K562 (cell line): Measurements from ENCODE around the gene ARL17B. TPM values are rescaled to one million over a fixed set of nuclear protein-coding genes. Genes with fewer than 3 reads are reported as not detected.
"Not testable (repeated sequence)": the region's sequence is repeated elsewhere in the genome, so short reads cannot be mapped to it uniquely, and the experiment has no call there.

ENCODE experiments used
- ATAC-seq: fragments of 200-7000 bp; cut with Tn5 transposase; 3 replicates; pipeline ENCODE4 v1.9.1; 2020; ENCODE audit warnings: moderate library complexity
- BruUV-seq: library from RNA; stranded (reverse); fragments of 400-500 nt; replicated peaks from 2 replicates; lab custom pipeline; 2021; lab: Mats Ljungman, UMichigan
- CTCF ChIA-PET: fragments of 300-600 bp; formaldehyde crosslinking; extraction: SDS; loops from one replicate; lab custom pipeline; 2021; ENCODE audit warnings: low intra/inter-chr PET ratio; lab: Yijun Ruan, JAX
- POLR2A ChIA-PET: fragments of 300-600, 350-650 bp; sonication (Branson Sonifier 250); formaldehyde crosslinking; extraction: SDS; loops from one replicate; lab custom pipeline; 2021; ENCODE audit warnings: antibody characterized with exemption, inconsistent platforms; lab: Yijun Ruan, JAX
- DNase-seq, 4 experiments: peaks; one replicate each; pipeline versions ENCODE4 v3.0.0 to v3.0.0-alpha.2; 2011 to 2018; ENCODE audit warnings: low spot score in 3 of 4, mixed read lengths in 3 of 4; ENCODE audit errors: extremely low read depth in 1 of 4
- FAIRE-seq: peaks from 2 replicates; lab custom pipeline; 2011; peaks lifted over from hg19 to GRCh38; lab: Jason Lieb, UNC
- H2AFZ ChIP-seq: 2 replicates; pipeline ENCODE4 v1.6.0; 2011; ENCODE audit warnings: low read depth, low read length, control low read depth, inconsistent platforms
- H3K27ac ChIP-seq: fragments of 200-600 bp; 3 replicates; pipeline ENCODE4 v1.8.0; 2011; ENCODE audit warnings: low read depth, mild to moderate bottlenecking, control low read depth, inconsistent platforms, low read length, moderate library complexity, mixed read lengths; ENCODE audit errors: extremely low read depth
- H3K27me3 ChIP-seq, 2 experiments: fragments of 300-600 bp in 1 of 2; 2 replicates in 1 of 2; 3 replicates in 1 of 2; pipeline versions ENCODE4 v1.6.0 to v1.8.0; 2011; ENCODE audit warnings: inconsistent platforms in 2 of 2, low read length in 2 of 2, mild to moderate bottlenecking in 1 of 2, mixed read lengths in 1 of 2, moderate library complexity in 1 of 2; ENCODE audit not compliant: control insufficient read depth in 2 of 2, insufficient read depth in 2 of 2
- H3K36me3 ChIP-seq: fragments of 300-600 bp; 3 replicates; pipeline ENCODE4 v1.8.0; 2011; ENCODE audit warnings: mild to moderate bottlenecking, low read length, inconsistent platforms; ENCODE audit not compliant: control insufficient read depth, insufficient read depth
- H3K4me1 ChIP-seq, 2 experiments: fragments of 200-600 bp in 1 of 2; replicated peaks in 1 of 2; 2 replicates in 1 of 2; 3 replicates in 1 of 2; pipeline versions ENCODE4 v1.5.1 to v1.8.0; 2011; ENCODE audit warnings: inconsistent platforms in 2 of 2, low read length in 2 of 2, mild to moderate bottlenecking in 1 of 2, mixed read lengths in 1 of 2, moderate library complexity in 1 of 2; ENCODE audit not compliant: control insufficient read depth in 2 of 2, insufficient read depth in 2 of 2
- H3K4me2 ChIP-seq: 2 replicates; pipeline ENCODE4 v1.6.1; 2011; ENCODE audit warnings: low read length, control low read depth, inconsistent platforms, mixed read lengths; ENCODE audit not compliant: insufficient read depth
- H3K4me3 ChIP-seq: fragments of 200-600 bp; sonication (generic), shearing (Covaris generic); 2 replicates; pipeline ENCODE4 v1.5.1; 2016; ENCODE audit warnings: control low read depth, inconsistent platforms
- H3K79me2 ChIP-seq: fragments of 200-600 bp; 3 replicates; pipeline ENCODE4 v1.8.0; 2011; ENCODE audit warnings: low read length, inconsistent platforms; ENCODE audit not compliant: control insufficient read depth, insufficient read depth
- H3K9ac ChIP-seq, 2 experiments: 2 replicates each; pipeline versions ENCODE4 v1.6.0 to v1.6.1; 2011; ENCODE audit warnings: low read depth in 2 of 2, low read length in 2 of 2, control low read depth in 1 of 2, inconsistent platforms in 1 of 2, mild to moderate bottlenecking in 1 of 2, mixed read lengths in 1 of 2; ENCODE audit not compliant: insufficient read depth in 1 of 2
- H3K9me1 ChIP-seq: one replicate; pipeline ENCODE4 v1.6.0; 2011; ENCODE audit warnings: inconsistent platforms, mild to moderate bottlenecking, low read length, moderate library complexity; ENCODE audit not compliant: control insufficient read depth, insufficient read depth
- H3K9me3 ChIP-seq: replicated peaks from 2 replicates; pipeline ENCODE4 v1.5.1; 2011; ENCODE audit warnings: low read depth, low read length, inconsistent platforms; ENCODE audit not compliant: control insufficient read depth, insufficient read depth
- H4K20me1 ChIP-seq: replicated peaks from 2 replicates; pipeline ENCODE4 v1.6.1; 2011; ENCODE audit warnings: low read length, inconsistent platforms, mixed read lengths; ENCODE audit not compliant: control insufficient read depth, insufficient read depth
- ARID1B ChIP-seq: fragments of 450-650 bp; IDR thresholded peaks from 2 replicates; pipeline ENCODE4 v1.6.1; 2016; ENCODE audit warnings: antibody characterized with exemption, mild to moderate bottlenecking, inconsistent platforms
- CTCF ChIP-seq, 3 experiments: IDR thresholded peaks in 2 of 3; conservative IDR thresholded peaks in 1 of 3; 2 replicates each; pipeline ENCODE4 v1.5.1; 2011 to 2012; ENCODE audit warnings: low read length in 3 of 3, mild to moderate bottlenecking in 3 of 3, control low read depth in 2 of 3, improper control_type of control experiment in 1 of 3, inconsistent platforms in 1 of 3, low read depth in 1 of 3, mixed read lengths in 1 of 3, moderate library complexity in 1 of 3; ENCODE audit not compliant: insufficient read depth in 2 of 3
- FOSL1 ChIP-seq: fragments of 200-800 bp; sonication (Bioruptor generic); conservative IDR thresholded peaks from 2 replicates; pipeline ENCODE4 v1.6.1; 2016; ENCODE audit warnings: missing genetic modification characterization, missing compliant biosample characterization
- FOXA3 ChIP-seq, 2 experiments: fragments of 450-650 bp in 1 of 2; sonication (generic) in 1 of 2; formaldehyde crosslinking; IDR thresholded peaks in 1 of 2; conservative IDR thresholded peaks in 1 of 2; 2 replicates each; pipeline versions ENCODE4 v1.4.0 to v1.8.0; 2020 to 2022; ENCODE audit warnings: mild to moderate bottlenecking in 2 of 2, missing genetic modification reagents in 1 of 2
- FOXK2 ChIP-seq, 2 experiments: fragments of 450-650 bp; IDR thresholded peaks in 1 of 2; conservative IDR thresholded peaks in 1 of 2; 2 replicates each; pipeline ENCODE4 v1.6.1; 2016; ENCODE audit warnings: low read depth in 2 of 2, mild to moderate bottlenecking in 1 of 2
- HDAC2 ChIP-seq: fragments of 450-650 bp; IDR thresholded peaks from 2 replicates; pipeline ENCODE4 v1.6.1; 2016; ENCODE audit warnings: mild to moderate bottlenecking
- JUND ChIP-seq, 2 experiments: IDR thresholded peaks; 2 replicates in 1 of 2; 3 replicates in 1 of 2; pipeline ENCODE4 v1.6.1; 2011; ENCODE audit warnings: borderline replicate concordance in 2 of 2, low read depth in 2 of 2, low read length in 2 of 2, improper control_type of control experiment in 1 of 2, missing biosample characterization in 1 of 2, missing genetic modification characterization in 1 of 2, missing genetic modification reagents in 1 of 2
- RAD21 ChIP-seq, 2 experiments: fragments of 250-450 bp in 1 of 2; fragments of 450-650 bp in 1 of 2; sonication (Bioruptor Pico) in 1 of 2; formaldehyde crosslinking in 1 of 2; IDR thresholded peaks in 1 of 2; conservative IDR thresholded peaks in 1 of 2; 2 replicates each; pipeline versions ENCODE4 v1.4.0 to v1.8.0; 2020 to 2022; ENCODE audit warnings: mild to moderate bottlenecking in 2 of 2, moderate library complexity in 1 of 2
- SMC3 ChIP-seq: conservative IDR thresholded peaks from 2 replicates; pipeline ENCODE4 v1.6.1; 2011; ENCODE audit warnings: low read depth, low read length, improper control_type of control experiment; ENCODE audit not compliant: insufficient read depth
- SP1 ChIP-seq: sonication (generic); formaldehyde crosslinking; IDR thresholded peaks from 2 replicates; pipeline ENCODE4 v1.8.1; 2022; ENCODE audit warnings: mild to moderate bottlenecking, missing genetic modification reagents
- WGBS: fragments of 100-300 bp; shearing (Covaris generic); methylation state at CpG from one replicate; pipeline ENCODE4 v1.1.6; 2016; ENCODE audit warnings: low coverage, mixed read lengths; ENCODE audit not compliant: insufficient coverage; ENCODE audit errors: missing lambda C conversion rate; 5-methylcytosine and 5-hydroxymethylcytosine counted together
- in situ Hi-C: fragments of 300-500 bp; cut with MboI; formaldehyde crosslinking; loops from 4 replicates; pipeline ENCODE4 v1.15.0; 2018; ENCODE audit warnings: inconsistent platforms, mixed read lengths
- intact Hi-C: fragments of 100-400 bp; cut with micrococcal nuclease; formaldehyde crosslinking; loops from 2 replicates; pipeline ENCODE4 v1.14.2; 2022
- polyA plus RNA-seq, 8 experiments: library from polyadenylated mRNA; depleted of rRNA in 4 of 8; stranded (reverse) in 5 of 8; unstranded in 3 of 8; fragments of >200 nt; fragmentation: Nextera tagmentation in 2 of 8; fragmentation: Illumina TruSeq in 1 of 8; extraction: Ambion mirVana in 2 of 8; extraction: Trizol in 1 of 8; gene quantifications; 2 replicates each; pipeline versions ENCODE4 v1.2.1 to v1.2.3, GENCODE V29; 2011 to 2014; ENCODE audit warnings: inconsistent platforms in 1 of 8, missing spikeins in 1 of 8
- total RNA-seq, 7 experiments: library from RNA; depleted of rRNA in 6 of 7; stranded (reverse); fragments of >200 nt in 6 of 7; fragmentation: Illumina TruSeq in 2 of 7; extraction: Trizol in 2 of 7; gene quantifications; 2 replicates each; pipeline versions ENCODE4 v1.2.1 to v1.2.3, GENCODE V29; 2011 to 2021; ENCODE audit warnings: low replicate concordance in 1 of 7
- TF ChIP-seq, protein P1 (sequence below): fragments of 450-650 bp; formaldehyde crosslinking; IDR thresholded peaks from 2 replicates; pipeline ENCODE4 v1.4.0; 2020; ENCODE audit warnings: mild to moderate bottlenecking, moderate library complexity
- TF ChIP-seq, protein P2 (sequence below): fragments of 450-650 bp; IDR thresholded peaks from 2 replicates; pipeline ENCODE4 v1.7.1; 2018; ENCODE audit warnings: mild to moderate bottlenecking, low read depth; ENCODE audit not compliant: partially characterized antibody

The ARL17B gene
- total and polyA plus RNA-seq, 9 of the 15 experiments (the other 6 are each of a cell fraction or from before 2014, with no cell fraction given): 4.0 to 24.2 (median 8.4) TPM

GRCh38 chr17:46286764-46287221, 74.8 kb downstream of the ARL17B start (continued):
- TF ChIP-seq, protein P1, sequence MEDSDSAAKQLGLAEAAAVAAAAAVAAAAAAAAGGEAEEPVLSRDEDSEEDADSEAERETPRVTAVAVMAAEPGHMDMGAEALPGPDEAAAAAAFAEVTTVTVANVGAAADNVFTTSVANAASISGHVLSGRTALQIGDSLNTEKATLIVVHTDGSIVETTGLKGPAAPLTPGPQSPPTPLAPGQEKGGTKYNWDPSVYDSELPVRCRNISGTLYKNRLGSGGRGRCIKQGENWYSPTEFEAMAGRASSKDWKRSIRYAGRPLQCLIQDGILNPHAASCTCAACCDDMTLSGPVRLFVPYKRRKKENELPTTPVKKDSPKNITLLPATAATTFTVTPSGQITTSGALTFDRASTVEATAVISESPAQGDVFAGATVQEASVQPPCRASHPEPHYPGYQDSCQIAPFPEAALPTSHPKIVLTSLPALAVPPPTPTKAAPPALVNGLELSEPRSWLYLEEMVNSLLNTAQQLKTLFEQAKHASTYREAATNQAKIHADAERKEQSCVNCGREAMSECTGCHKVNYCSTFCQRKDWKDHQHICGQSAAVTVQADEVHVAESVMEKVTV (CRISPR knock-in tag): peak; percentile 20; the same call in 1 of the 2 replicates
- 0 out of 2 replicates have a peak, but pooled peaks have one; percentile 46 for TF ChIP-seq HDAC2
- TF ChIP-seq FOXK2 (conservative IDR thresholded peaks at IDR 0.05 in 1 of 2, IDR thresholded peaks at IDR 0.05 in 1 of 2; ENCODE audit: low read depth in 2 of 2): peak; percentile 69 to 90
- peak; percentile 47; the same call in 1 of the 2 replicates for TF ChIP-seq FOSL1
- TF ChIP-seq CTCF (IDR thresholded peaks at IDR 0.05 in 2 of 3, conservative IDR thresholded peaks at IDR 0.05 in 1 of 3; ENCODE audit: insufficient read depth in 2 of 3, low read depth in 1 of 3, low read length in 3 of 3): peak; percentile 66 to 74 (median 68); a peak in 5 of 6 replicates
- TF ChIP-seq RAD21 (CRISPR knock-in tag; conservative IDR thresholded peaks at IDR 0.05 in 1 of 2, IDR thresholded peaks at IDR 0.05 in 1 of 2): peak; percentile 65 to 90
- peak; percentile 55 for TF ChIP-seq SMC3
- peak; percentile 17 to 49; a peak in 1 of 4 replicates for TF ChIP-seq FOXA3 (CRISPR knock-in tag; conservative IDR thresholded peaks at IDR 0.05 in 1 of 2, IDR thresholded peaks at IDR 0.05 in 1 of 2)
- not testable (repeated sequence) for TF ChIP-seq JUND (IDR thresholded peaks at IDR 0.05; ENCODE audit: borderline replicate concordance, low read depth, low read length)
- peak; percentile 68; the same call in 2 of the 3 replicates for TF ChIP-seq JUND (tag; IDR thresholded peaks at IDR 0.05; ENCODE audit: borderline replicate concordance, low read depth, low read length)
- peak; percentile 57; the same call in 1 of the 2 replicates for TF ChIP-seq SP1 (CRISPR knock-in tag)
- 0 out of 2 replicates have a peak, but pooled peaks have one; percentile 12 for TF ChIP-seq ARID1B
- TF ChIP-seq, protein P2, sequence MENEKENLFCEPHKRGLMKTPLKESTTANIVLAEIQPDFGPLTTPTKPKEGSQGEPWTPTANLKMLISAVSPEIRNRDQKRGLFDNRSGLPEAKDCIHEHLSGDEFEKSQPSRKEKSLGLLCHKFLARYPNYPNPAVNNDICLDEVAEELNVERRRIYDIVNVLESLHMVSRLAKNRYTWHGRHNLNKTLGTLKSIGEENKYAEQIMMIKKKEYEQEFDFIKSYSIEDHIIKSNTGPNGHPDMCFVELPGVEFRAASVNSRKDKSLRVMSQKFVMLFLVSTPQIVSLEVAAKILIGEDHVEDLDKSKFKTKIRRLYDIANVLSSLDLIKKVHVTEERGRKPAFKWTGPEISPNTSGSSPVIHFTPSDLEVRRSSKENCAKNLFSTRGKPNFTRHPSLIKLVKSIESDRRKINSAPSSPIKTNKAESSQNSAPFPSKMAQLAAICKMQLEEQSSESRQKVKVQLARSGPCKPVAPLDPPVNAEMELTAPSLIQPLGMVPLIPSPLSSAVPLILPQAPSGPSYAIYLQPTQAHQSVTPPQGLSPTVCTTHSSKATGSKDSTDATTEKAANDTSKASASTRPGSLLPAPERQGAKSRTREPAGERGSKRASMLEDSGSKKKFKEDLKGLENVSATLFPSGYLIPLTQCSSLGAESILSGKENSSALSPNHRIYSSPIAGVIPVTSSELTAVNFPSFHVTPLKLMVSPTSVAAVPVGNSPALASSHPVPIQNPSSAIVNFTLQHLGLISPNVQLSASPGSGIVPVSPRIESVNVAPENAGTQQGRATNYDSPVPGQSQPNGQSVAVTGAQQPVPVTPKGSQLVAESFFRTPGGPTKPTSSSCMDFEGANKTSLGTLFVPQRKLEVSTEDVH: peak; percentile 15

- H3K9me1 ChIP-seq, H3K27ac ChIP-seq, DNase-seq, BruUV-seq, H3K36me3 ChIP-seq, intact Hi-C loops, H3K4me2 ChIP-seq, H3K9ac ChIP-seq, ATAC-seq, POLR2A ChIA-PET, H3K4me1 ChIP-seq, H3K9me3 ChIP-seq, H4K20me1 ChIP-seq, H3K79me2 ChIP-seq, H3K4me3 ChIP-seq, H2AFZ ChIP-seq, H3K27me3 ChIP-seq, FAIRE-seq, CTCF ChIA-PET: not testable (repeated sequence)
- 28% methylated on average over 1 of the region's 2 CpGs for WGBS
- in situ Hi-C loops: loop anchor here (5.0 to 10.0 kb wide), 2 partner anchors 281 to 703 kb away; no protein-coding TSS in a partner anchor
Measured at GRCh38 chr17:46285500-46285899, 76.1 kb downstream of the ARL17B start.
